HK-2 (cell line): Measurements from ENCODE around the gene ROBO1.

Experiments
- DNase-seq: peaks from one replicate; pipeline ENCODE4 v3.0.0-alpha.2; 2018; ENCODE audit not compliant: unreplicated experiment

The ROBO1 gene

DNA sequence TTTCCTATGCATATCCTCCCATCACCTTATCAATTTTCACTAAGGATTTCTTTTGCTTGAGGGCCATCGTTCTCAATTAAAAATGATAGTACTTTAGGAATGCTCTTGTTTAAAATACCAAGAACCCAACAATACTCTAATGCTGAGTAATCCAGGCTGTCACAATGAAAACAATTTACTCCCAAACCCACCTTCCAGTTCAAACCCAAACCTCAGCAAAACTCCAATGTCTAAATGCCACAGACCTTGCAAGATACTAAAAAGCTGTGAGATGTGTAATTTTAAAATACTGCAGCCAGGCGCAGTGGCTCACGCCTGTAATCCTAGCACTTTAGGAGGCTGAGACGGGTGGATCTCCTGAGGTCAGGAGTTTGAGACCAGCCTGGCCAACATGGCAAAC is 889.8 kb downstream of the ROBO1 start:
- DNase-seq: no peak

DNA sequence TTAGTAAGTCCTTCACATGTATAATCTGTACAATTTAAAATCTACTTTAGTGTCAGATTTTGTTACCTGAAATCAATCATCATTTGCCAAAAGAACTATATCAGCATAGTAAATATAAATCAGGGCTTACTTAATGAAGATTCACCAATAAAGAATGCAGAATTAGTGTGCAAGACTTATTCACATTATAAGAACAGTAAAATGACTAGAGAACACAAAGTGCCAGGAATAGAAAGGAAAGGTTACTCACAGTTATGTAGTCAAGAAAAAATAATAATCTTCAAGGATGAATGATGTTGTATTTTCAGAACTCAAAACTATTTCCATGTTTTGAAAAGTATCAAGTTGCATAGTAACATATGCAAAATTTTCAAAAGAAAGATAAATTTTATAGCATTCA is 891.9 kb downstream of the ROBO1 start:
- DNase-seq: no peak

DNA sequence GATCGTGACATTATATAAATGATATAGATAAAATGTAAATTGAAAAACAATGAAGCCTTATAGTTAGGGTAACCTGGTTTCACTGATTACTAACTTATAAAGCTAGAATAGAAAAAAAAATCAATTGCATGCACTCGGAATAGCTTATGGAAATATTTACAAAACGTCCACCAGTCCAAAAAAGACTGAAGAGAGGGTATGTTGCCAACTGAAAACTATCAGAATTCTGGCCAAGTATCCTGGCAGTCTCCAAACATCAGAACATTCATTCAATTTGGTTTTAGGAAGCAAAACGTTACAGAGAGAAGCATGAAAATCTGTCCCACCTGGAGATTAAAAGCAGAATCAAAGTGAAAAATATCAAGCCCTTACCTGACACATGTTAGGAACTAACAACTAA is 892.4 kb downstream of the ROBO1 start:
- DNase-seq: no peak

DNA sequence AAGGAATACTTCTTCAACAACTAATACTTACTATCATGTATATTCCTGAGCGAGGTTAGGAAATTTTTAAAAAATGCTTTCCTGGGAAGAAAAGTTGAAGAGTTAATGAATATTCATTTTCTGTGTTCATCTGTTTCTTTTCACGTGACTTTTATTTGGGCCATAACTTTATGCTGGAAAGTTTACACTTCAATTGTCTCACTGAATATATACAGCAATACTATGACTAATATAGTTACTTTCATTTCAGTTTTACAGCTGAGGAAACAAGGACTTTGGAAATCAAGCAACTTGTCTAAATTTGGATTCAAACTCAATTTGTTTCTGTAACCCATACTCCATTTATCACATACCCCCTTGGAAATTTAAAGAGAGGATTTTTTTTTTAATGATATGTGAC is 894.2 kb downstream of the ROBO1 start:
- DNase-seq: no peak

DNA sequence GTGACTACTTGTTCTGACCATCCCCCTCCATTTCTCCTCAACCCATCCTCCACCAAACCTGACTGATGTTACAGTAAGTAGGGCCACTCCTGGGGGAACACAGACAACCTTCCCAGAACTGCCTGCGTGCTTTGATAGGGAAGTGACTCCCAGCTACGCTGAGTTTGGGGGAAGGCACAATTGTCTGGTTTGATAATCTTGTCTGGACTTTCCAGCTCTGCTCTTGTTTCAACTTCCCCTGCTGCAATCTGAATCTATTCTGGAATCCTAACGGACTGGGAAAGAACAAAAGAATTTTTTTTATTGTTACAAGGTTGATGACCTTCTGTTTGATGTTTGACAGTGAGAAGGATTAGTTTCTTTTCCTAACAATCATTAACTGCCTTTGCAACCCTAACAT is 895.6 kb downstream of the ROBO1 start:
- DNase-seq: no peak

DNA sequence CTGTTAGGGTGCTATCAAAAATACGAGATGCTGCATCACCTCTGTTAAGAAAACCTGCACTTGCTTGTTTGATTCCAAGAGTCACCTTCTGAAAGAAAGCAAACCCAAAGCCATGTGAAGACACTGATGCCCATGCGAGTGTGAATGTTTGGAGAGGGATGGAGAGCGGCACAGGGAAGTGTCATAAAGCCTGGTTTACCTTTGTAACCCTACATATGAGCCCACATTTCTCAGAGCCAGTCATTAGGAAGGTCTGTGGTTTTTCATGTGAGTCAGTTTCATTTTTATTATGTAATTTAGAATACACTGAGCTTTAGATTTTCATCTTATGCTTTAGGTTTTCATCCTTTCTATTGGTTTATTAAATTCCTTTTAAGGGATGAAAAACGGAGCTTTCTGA is 896.8 kb downstream of the ROBO1 start:
- DNase-seq: no peak

DNA sequence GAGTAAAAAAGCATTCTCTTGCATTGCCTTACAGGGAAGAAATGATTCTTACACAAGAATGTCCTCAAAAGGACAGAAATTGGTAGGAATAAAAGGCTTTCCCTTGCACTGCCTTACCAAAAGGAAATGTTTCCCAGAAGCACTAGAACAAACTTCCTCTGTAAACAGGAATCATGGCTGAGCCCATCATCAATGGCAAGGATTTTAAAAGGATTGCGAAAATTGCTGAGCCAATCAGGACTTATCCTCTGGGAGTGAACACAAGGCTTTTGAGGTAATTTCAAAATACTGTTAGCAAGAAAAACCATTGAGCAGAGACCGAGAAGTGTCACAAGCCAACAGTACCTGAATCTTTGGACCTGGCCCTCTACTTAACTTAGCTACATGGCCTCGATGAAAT is 897.3 kb downstream of the ROBO1 start:
- no peak for DNase-seq

DNA sequence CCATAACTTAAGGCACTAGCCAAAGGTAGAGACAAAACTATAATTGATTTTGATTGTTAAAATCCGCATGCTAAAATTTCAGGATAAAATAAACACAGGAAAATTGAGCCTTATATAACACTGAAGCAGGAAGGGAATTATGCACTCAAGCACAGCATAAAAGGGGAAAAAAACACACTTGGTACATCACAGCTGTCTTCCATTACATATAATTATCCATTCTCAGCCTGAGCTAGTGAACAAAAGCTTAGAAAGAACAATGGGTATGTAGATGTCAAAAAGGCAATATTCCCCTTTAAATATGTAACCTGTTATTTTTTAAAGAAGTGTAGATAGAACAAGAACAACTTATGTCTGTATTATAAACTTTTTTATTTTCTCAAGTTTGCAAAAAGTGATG is 899.2 kb downstream of the ROBO1 start:
- DNase-seq: no peak

DNA sequence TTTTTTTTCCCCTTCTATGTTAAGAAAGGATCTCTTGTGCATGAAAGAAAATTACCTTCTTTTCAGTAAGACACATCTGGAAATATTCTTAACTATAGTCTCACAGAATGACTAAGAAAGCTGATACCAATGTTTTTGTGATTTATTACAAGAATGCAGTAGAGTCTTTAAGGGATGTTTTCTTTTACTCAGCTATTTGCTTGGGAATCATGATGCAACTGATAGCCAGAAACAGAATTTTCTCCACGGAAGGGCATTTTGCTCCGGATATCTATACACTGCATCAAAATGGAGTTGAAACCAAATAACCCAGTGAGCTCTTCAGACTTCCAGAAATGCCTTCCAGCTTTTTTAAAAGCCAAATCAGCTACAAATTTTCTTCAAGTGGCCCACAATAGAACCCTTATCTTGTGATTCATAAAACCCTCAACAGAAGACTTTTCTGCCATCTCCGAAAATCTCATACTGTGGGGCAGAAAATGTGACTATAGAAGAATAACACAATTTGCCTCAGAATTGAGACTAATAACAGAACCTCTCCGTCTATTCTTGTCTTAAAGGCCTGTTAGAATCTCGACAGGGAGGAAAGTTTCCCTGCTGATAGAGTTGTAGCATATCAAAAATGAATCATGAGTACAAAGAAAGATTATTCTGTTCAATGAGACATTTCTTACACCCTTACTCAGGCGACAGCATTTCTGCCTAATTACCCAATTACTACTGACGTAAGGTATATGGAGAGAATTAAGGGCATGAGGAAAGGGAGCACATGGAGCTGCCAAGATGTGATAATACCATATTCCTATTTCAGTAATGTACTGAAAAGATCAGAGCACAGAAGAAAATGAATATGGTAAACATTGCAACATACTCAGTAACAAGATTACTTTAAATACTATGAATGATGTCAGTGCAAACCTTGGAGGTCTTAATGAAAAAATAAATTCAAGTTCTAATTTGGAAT is 900.1 kb downstream of the ROBO1 start:
- DNase-seq: no peak

DNA sequence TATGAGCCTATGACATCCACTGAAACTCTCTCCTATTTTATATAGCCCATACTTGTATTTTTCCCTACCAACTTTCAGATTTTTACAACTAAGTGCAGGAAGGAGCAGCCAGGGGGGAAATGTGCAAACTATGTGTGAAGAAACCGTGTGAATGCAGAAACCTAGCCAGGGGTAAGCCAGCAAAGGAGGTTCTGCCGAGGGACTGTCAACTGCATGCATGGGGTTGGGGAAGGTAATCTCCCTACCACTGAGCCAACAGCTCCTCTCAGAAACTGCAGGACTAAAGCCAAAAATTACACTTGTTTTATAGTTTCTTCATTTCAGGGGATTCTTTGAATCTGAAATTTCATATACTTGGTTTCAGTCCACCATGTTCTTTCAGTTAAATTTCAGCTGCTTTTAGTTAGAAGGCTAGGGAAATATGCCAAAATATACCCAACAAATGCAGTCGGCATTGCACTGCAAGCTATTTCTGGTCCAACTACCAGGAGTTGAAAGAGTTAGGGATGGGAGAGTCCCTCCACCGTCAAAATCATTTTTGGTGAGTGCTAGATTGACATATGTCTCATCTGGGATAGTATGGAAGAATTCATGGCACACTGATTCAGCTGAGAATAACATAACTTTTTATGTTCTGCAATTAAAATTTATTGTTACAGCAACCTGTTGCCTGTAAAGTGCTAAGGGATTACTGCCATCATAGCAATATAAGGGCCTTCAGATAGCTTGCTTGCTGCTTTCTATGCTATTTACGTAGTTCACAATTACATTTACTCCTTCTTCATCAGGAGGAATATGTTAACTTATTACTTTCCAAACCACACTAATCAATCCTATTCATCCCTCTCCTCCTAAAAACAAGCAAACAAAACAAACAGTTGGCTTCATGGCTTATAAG is 904.2 kb downstream of the ROBO1 start:
- DNase-seq: no peak

DNA sequence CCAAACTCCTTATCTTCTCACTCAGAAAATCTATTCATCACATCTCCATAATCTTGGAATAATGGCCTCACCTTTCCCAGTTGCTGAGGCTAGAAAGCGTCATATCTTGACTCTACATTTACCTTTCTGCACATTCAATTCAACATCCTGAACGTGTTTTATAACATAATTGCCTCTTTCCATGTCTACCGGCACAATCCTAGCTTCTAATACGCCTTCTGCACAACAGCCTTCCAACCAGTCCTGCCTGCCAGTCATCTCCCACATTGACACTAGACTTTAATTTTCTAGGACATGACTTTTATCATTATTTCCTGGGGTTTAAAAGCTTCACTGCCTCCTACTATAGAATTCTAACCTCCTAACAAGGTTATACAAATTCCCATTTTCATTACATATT is 906.6 kb downstream of the ROBO1 start:
- no peak for DNase-seq

DNA sequence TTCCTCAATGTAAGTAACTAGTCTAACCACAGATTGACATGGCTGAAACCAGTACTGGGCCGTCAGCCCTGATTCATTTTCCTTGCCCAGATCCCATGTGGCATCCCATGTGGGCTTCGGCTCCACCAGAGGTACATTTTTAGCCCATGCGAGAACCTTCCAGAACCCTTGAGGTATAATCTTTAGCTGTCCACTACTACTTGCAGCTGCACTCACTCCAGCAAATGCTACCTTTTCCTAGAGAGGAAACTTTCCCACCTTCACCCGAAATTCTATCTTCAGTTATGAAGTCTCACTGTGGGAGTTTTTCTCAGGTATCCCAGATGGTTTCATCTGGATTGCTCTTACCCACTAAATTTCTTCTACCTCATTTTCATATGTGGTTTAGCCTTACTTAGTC is 907.2 kb downstream of the ROBO1 start:
- DNase-seq: no peak

DNA sequence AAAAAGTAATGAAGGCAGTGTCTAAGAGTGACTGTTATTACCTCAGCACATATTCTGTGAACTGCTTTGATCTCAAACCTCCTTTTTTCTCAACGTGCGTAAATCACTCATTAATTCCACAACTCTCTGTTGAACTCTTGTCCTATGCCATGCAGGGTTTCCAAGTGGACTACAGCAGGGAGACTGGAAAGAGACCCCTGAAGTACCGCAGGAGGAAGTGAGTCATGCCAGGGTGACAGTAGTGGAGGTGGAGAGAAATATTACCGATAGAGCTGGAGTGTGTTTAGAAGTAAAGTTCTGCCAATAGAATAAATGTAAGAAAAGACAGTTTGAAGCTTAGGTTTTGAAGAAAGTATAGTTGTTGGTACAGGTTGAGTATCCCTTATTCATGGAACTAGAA is 908.9 kb downstream of the ROBO1 start:
- DNase-seq: no peak

DNA sequence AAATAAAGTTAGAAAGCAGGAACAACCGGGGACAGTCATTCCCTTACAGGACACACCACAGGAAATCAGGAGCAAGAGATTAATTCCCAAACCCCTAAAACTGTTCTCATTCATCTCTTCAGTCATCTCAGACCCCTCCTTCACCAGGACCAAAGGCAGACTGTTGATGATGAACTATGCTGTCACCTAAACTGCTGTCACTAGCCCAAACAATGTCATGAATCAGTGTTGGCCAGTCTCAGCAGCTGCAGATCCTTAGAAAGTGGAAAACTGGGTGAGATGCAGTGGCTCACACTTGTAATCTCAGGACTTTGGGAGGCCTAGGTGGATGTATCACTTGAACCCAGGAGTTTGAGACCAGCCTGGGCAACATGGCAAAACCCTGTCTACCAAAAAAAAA is 909.6 kb downstream of the ROBO1 start:
- no peak for DNase-seq

DNA sequence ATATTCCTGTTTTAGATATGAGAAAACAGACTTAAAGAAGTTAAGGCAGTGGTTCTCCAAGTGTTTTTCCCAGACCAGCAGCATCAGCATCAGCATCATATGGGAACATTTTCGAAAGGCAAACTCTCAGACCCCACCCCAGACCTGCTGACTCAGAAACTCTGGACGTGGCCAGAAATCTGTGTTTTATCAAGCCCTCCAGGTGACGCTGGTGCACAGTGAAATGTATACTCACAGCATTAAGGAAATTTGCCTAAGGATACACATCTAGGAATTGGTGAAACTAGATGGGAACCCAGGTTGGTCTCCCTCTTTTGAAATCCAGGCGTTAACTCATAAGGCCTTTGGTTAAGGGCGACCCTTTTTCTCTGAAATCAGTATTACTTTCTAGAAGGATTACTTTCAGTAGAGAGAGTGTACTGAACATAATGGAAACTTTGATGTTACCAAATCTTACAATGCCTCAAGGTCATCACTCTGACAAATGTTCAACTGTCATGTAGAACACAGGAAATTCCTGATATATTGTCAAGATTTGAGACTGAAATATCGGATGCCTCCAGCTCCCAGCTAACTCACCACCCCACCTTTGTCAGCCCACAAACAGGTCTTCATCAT is 910.2 kb downstream of the ROBO1 start:
- no peak for DNase-seq

DNA sequence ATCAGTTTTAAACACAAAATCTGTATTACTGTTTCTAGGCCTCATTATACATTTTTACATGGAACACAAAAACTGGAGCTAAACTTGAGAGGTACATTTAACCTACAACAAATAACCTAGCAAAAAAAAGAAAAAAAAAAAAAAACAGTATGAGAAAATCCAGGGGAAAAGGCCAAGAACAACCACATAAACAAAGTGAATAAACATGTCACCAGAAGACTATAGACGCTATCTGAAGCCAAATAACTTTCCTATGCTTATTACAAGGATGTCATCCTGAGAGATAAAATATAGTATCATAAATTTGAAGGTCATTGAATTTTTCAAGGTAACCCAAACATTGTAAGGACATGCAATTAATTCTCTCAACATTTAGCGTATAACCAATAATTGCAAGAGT is 911.6 kb downstream of the ROBO1 start:
- DNase-seq: no peak

DNA sequence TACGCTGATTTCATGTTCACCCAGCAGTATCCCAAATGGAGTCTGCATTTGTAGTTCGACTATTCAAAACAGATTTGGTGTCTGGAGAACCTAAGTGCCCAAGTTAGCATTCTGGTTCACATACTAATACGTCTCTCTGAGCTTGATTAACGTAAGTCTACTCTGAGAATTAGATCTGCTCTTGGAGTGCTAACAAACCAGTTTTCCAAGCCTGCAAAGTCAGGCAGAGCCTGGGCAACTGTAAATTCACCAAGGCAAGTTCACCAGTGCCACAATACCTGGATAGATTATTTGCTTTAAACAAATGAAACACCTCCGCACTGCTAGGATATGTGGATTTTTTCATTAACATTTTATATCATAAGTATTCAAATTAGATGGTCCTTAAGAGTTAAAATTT is 912.6 kb downstream of the ROBO1 start:
- no peak for DNase-seq

DNA sequence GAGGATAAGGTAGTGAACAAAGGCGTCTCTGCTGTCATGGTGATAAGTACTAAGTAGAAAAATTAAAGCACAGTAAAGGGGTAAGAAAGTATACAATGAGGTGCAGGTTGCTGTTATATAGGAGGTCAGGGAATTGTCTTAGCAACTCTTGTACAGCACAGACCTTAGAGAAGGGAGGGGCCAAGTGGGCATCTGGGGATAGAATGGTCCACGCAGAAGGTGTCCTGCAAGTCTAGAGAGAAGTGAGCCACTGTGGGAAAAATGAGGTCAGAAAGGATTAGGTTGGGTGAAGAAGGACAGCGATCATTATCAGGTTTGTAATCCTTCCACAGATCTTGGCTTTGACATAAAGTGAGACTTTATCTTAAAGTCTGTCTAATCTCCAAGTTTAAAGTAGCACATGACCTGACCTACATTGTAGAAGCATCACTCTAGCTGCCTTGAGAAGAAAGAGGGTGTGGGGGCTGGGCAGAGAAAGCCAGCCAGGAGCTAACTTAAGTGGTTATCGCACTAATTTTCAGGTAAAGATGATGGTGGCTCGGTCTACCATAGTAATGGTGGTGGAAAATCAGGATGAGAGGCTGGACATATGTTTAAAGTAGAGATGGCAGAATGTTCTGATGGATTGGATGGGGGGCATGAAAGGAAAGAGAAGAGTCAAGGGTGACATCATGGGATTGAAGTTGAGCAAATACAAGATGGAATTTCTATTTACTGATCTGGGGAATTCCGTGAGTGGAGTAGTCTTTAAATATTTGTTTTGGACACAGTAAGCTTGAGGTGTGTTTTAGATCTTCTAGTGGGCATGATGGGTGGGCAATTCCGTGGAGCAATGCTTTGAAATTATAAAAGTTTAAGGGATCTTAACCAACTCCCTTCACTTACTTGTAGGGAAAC is 919.2 kb downstream of the ROBO1 start:
- DNase-seq: no peak

DNA sequence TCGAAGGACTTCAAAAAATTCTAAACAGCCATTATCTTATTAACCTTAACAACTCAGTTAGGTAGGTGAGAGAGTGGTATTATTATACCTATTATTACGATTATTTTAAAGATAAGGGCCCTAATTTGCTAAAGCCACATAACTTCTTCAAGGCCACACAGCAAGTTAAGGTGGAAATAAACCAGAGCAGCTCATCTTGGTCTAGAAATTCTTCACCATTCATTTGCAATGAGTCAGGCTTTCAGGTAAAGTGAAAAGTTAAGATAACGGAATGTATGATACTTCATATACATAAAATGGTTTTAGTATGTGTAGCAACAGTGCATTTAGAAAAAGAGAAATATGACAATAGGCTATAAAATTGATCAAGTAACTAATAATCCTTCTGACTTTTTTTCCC is 920.2 kb downstream of the ROBO1 start:
- no peak for DNase-seq

DNA sequence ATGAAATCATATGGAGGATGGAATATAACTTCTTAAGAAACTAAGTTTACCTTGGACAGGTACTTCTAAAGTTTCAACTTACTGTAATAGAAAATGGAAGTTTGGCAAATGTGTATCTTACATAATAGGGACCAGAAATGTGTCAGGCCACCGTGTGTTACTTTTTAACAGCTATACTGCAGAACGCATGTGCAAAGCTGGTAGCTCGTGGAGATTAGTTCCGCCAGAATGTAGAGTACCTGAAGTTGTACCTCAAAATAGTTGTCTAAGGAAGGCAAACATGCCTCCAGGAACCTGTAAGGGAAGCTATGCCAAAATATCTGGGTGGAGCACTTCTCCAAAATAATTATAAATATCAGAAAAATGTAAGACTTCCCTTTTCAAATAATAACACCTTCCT is 920.6 kb downstream of the ROBO1 start:
- no peak for DNase-seq

DNA sequence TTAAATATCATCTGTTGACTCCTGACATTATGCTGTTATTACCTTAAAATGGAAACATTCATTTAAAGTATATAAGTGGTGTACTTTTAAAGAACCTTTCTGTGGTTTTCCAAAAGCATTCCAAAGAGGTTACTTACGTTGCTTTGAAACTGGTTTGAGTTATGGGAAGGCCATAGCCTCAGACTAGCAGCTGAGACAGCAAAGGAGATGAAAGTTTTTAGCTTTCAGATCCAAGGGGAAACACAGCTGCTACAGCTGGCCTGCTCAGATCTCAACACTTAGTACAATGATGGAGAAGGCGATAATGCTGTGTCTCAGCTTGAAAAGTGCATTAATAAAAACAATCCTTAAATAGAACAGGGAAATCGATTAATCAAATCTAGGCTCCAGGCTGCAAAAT is 921.1 kb downstream of the ROBO1 start:
- no peak for DNase-seq
